Osteocyte (in vitro differentiated cells): ENCODE measurements around the gene MYEOV. TPM values are rescaled to one million over a fixed set of nuclear protein-coding genes. Genes with fewer than 3 reads are reported as not detected.

ENCODE experiments used
- DNase-seq: peaks from one replicate; pipeline ENCODE4 v3.0.0; 2021; ENCODE audit warnings: mixed read lengths; ENCODE audit not compliant: unreplicated experiment; ENCODE audit errors: extremely low spot score
- H3K27ac Mint-ChIP-seq: one replicate; pipeline ENCODE4 v1.8.0; 2021; ENCODE audit warnings: mild to moderate bottlenecking, mixed read lengths; ENCODE audit not compliant: unreplicated experiment
- H3K27me3 Mint-ChIP-seq: one replicate; pipeline ENCODE4 v1.8.0; 2021; ENCODE audit warnings: mixed read lengths; ENCODE audit not compliant: unreplicated experiment
- H3K36me3 Mint-ChIP-seq: one replicate; pipeline ENCODE4 v1.8.0; 2021; ENCODE audit warnings: mixed read lengths; ENCODE audit not compliant: unreplicated experiment
- H3K4me1 Mint-ChIP-seq: one replicate; pipeline ENCODE4 v1.8.0; 2021; ENCODE audit warnings: mixed read lengths; ENCODE audit not compliant: unreplicated experiment
- H3K4me3 Mint-ChIP-seq: one replicate; pipeline ENCODE4 v1.8.0; 2021; ENCODE audit warnings: mild to moderate bottlenecking, moderate library complexity, mixed read lengths; ENCODE audit not compliant: unreplicated experiment
- H3K9me3 Mint-ChIP-seq: one replicate; pipeline ENCODE4 v1.8.0; 2021; ENCODE audit warnings: mixed read lengths; ENCODE audit not compliant: unreplicated experiment
- CTCF ChIP-seq: fragments of 200-600 bp; sonication (generic); IDR thresholded peaks from 2 replicates; pipeline ENCODE4 v1.5.0; 2021; ENCODE audit warnings: antibody characterized with exemption, mild to moderate bottlenecking, moderate library complexity
- total RNA-seq: library from RNA; stranded (reverse); gene quantifications from 2 replicates; pipeline ENCODE4 v1.2.1, GENCODE V29; 2021

The MYEOV gene
- total RNA-seq, 1 donor from 2014 or later, result 1.8 TPM

GRCh38 chr11:69285766-69286165 lies 8.2 kb upstream of the MYEOV start:
- Mint-ChIP-seq H3K36me3 (no peaks in the 10 kb centered on the region), H3K4me3 (no peak overlapping the region), H3K9me3 (no peaks in the 10 kb centered on the region), H3K27me3 (no peaks in the 10 kb centered on the region), H3K27ac (no peak overlapping the region), H3K4me1 (peaks cover 14% of the 10 kb centered on the region)
- DNase-seq, result no peak
- no peak for TF ChIP-seq CTCF

GRCh38 chr11:69286374-69287371 lies 7.3 kb upstream of the MYEOV start:
- no peaks in the 10 kb centered on the region for H3K27me3 Mint-ChIP-seq
- no peak overlapping the region for H3K4me3 Mint-ChIP-seq
- H3K4me1 Mint-ChIP-seq, result peaks cover 14% of the 10 kb centered on the region
- TF ChIP-seq CTCF, result no peak
- DNase-seq, result no peak
- no peaks in the 10 kb centered on the region for H3K9me3 Mint-ChIP-seq
- no peaks in the 10 kb centered on the region for H3K36me3 Mint-ChIP-seq
- no peak overlapping the region for H3K27ac Mint-ChIP-seq

- H3K27me3 Mint-ChIP-seq, result no peaks in the 10 kb centered on the region
- TF ChIP-seq CTCF, result no peak
- no peak for DNase-seq
- peaks cover 14% of the 10 kb centered on the region for H3K4me1 Mint-ChIP-seq
- no peaks in the 10 kb centered on the region for H3K36me3 Mint-ChIP-seq
- H3K4me3 Mint-ChIP-seq, result no peak overlapping the region
- no peaks in the 10 kb centered on the region for H3K9me3 Mint-ChIP-seq
- no peak overlapping the region for H3K27ac Mint-ChIP-seq
These were observed 5.7 kb upstream of the MYEOV start for GRCh38 chr11:69287968-69288882.

- Mint-ChIP-seq H3K27ac (no peak overlapping the region), H3K9me3 (no peaks in the 10 kb centered on the region), H3K4me3 (no peak overlapping the region), H3K4me1 (peaks cover 14% of the 10 kb centered on the region), H3K36me3 (no peaks in the 10 kb centered on the region), H3K27me3 (no peaks in the 10 kb centered on the region)
- DNase-seq, result no peak
- no peak for TF ChIP-seq CTCF
These were observed 5.1 kb upstream of the MYEOV start for GRCh38 chr11:69288883-69289242.

- Mint-ChIP-seq H3K4me3 (no peak overlapping the region), H3K4me1 (peaks cover 19% of the 10 kb centered on the region), H3K9me3 (no peaks in the 10 kb centered on the region), H3K36me3 (no peaks in the 10 kb centered on the region), H3K27me3 (no peaks in the 10 kb centered on the region), H3K27ac (no peak overlapping the region)
- DNase-seq, result no peak
- no peak for TF ChIP-seq CTCF
These were observed 3.1 kb upstream of the MYEOV start for GRCh38 chr11:69290806-69291205.
